ENCODE data around the gene IFNAR2.

The IFNAR2 gene

DNA sequence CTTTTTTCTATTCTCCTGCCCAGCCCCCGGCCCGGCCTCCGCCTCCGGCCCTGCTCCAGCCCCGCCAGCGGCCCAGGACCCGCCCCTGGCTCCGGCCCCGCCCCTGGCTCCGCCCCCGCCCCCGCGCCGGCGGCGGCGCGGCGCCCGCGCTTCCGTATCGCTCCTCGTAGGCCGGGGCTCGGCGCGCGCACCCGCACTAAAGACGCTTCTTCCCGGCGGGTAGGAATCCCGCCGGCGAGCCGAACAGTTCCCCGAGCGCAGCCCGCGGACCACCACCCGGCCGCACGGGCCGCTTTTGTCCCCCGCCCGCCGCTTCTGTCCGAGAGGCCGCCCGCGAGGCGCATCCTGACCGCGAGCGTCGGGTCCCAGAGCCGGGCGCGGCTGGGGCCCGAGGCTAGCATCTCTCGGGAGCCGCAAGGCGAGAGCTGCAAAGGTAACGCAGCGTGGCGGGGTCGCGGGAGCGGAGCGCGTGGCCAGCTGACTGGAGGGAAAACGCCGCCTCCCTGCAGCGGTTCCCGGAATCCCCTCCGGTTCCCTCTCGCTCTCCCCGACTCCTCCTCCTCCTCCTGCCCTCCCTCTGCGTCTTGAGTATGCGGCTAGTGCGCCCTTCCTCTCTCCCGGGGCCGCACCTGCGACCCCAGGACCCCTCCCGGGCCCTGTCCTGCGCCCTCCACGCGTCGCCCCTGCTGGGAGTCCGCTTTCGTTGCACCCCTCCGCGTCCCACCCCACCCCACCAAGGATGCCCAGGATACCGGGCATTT lies at the start of gene IFNAR2:
Gene IFNAR2, plus strand, starts transcription at position 155 of the 761 bp plus-strand sequence. CDS start 11,985 bp downstream, outside the sequence.
- peak; percentile 55 to 76 for DNase-seq (ENCODE audit: low read depth in 1 of 2, low spot score in 1 of 2)

DNA sequence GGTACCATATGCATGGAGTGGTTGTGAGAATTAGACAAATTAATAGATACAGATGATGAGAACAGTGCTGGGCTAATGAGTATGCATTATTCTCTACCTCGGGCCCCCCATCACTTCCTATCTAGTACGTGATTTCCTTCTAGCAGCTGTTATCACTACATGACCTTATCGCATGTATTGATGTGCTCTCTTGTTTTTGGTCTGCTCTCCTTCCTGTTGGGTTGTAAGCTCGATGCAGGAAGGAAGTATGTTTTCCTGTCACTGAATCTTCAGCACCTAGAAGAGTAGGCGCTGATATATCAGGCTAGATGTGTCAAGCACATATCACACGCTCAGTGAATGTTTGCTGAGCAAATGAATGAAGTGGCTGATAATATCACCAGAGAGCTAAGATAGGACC lies 43.9 kb upstream of the IFNAR2 start:
- no peak for DNase-seq (ENCODE audit: low read depth in 1 of 2, low spot score in 1 of 2)

DNA sequence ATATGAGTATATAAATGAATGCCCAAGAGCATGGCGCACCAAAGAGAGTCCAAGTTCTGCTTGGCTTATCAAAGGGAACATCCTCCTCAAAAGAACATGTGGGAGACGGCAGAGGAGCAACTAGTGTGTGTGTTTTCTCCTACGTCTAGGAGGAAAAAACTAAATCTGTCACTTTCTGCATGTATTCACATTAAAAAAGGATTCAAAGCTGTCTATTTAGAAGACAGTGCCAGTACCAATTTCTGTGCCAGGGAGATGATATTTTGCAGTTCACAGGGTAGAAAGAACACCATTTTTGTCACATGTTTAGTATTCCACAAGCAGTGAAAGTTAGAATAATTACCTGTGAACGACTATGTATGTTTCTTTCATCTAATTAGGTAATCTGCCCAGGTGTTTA lies 42.5 kb upstream of the IFNAR2 start:
- no peak for DNase-seq (ENCODE audit: low read depth in 1 of 2, low spot score in 1 of 2)

DNA sequence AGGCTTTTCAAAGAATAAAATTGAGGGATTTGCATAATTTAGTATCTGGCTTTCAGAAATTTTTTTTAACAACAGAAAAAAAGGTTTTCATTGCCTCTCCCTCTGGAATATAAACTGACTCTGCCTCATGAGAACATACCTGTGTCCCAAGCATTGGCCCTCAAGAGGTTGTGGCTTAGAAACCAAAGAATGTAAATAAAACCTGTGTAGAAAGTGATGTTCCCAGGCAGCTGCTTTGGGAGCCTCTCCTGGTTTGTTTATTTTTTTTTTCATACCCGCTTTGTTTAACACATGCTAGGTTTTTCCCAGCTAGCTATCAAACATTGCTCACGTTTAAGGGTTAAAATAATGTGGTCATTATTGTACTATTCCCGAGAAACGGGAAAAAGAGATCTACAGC lies 40.5 kb upstream of the IFNAR2 start:
- no peak for DNase-seq (ENCODE audit: low read depth in 1 of 2, low spot score in 1 of 2)

DNA sequence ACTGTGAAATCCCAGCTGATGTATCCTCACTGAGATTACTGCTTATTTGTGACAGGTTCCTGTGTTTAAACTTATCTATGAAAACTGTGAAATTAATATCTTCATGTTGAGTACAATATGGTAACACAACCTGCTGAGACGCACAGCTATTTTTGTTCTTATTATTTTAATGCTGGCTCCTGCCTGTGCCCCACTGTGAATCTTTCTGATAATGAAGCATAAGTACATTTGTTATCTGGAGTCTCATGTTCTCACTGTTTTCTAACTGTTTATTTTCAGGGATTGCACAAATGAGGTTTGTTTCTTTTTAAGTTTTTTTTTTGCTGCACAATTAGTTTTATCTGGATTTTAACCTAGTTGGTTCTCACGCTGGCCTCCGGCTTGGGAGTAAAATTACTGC lies 39.9 kb upstream of the IFNAR2 start:
- DNase-seq (ENCODE audit: low read depth in 1 of 2, low spot score in 1 of 2) = no peak

DNA sequence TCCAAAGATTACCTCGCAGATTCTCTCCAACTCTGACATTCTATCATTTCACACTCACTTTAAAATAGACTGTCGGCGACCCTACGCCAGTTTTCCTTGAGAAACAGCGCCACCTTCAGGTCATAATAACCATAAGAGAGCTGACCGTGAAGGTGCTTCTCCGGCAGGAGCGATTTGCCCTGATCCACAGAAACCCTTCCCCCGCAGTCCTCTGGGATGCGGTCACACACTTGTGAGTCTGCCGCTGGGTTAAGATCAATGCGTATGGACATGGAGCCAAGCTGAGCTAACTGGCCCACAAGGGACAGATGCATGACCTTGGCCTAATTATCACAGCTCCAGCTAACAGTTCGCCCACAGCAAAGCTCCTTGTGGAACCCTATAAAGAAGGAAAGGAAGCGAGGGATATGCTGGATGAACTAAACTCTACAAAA lies 32.8 kb upstream of the IFNAR2 start:
- DNase-seq (ENCODE audit: low read depth in 1 of 2, low spot score in 1 of 2) = peak in 1 of 2 donors; percentile 17

DNA sequence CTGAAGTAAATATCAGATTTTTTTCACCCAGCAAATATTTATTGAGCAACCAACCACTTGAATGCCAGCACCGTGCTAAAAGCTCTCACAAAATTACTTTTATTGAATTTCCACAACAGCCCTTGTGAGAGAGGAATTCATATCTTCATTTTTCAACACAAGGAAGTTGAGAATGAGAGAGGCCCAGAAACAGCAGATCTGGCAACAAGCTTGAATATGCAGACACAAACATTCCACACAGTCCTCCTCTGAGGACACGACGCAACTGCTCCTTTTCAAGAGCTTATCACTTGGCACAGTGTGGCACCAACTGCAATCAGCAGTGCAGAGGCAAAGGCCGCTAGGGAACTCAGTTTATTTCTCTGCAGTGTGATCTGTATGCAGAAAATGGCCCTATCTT lies 32.2 kb upstream of the IFNAR2 start:
- no peak for DNase-seq (ENCODE audit: low read depth in 1 of 2, low spot score in 1 of 2)

DNA sequence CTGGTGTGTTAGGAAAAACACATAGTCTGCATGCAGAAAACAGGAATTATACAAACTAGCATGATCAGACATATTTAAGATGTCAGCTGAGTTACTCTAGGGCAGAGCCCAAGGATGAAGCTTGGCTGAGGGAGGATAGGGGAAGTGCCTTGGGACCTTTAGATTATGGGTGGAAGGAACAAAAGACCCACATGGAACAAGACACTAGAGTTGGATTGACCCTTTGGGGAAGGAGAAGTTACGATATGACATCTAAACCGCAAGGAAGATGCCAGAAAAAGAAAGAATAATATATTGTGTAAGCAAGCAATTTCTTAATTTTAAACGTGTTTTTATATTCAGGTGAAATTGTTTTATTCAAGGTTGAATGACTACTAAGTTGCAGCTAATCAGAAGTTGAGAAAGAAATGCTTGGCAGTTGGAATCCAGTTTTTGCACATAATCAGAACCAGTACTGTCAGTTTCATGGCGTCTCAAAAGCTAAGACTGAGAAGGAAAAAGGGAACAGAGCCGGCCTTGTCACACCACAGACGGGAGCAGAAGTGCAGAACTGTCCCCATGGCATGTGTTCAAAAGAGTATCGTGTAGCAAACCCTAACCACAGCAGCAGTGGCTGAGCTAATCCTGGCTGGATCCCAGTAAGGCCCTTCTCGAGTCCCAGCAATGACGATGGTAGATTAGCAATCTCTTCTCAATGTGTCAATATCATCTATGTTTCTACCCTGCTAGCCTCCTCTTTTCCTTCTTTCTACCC lies 31.2 kb upstream of the IFNAR2 start:
- DNase-seq (ENCODE audit: low read depth in 1 of 2, low spot score in 1 of 2) = no peak

DNA sequence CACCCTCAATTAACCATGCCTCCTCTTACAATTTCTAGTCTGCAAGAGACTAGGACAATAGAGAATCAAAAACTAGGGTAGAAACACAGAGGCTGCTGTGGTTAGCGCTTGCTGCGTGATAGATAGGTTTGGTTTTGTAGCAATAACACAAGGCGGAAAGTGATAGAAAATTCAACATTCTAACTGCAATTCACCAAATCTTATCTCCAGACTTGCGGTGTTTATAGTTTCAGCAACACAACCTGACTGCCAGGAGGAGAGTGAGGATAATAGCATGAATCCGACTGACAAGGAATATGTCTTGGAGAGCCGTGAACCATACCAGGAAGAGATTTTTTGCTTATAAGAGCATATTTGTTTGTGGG lies 30.7 kb upstream of the IFNAR2 start:
- DNase-seq (ENCODE audit: low read depth in 1 of 2, low spot score in 1 of 2) = no peak

DNA sequence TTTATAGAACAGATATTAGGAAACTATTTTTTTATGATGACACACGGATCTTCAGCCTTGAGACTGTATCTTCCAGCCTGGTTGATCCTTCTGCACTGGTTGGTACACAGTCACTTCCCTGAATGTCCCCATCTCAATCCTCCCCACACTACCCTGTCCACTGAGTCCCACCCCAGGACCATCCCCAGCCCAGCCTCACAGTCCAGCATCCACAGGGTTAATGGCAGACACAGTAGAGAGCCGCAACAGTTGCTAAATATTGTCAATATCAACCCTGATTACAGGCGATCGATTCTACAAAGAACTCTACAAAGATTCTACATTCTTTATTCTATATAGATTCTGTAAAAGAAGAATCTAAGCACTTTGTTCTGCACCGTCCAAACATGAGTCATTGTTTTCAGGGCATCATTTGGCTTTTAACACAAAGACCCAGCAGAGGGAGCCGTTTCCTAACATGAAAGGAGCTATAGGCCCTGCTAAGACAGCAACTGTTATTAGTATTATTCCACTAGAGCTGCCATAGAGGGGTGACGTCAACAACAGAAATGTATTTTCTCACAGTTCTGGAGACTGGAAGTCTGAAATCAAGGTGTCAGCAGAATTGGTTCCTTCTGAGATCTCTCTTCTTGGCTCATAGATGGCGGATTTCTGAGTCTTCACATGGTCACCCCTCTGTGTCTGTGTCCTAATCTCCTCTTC lies 30.1 kb upstream of the IFNAR2 start:
- peak; percentile 30 to 59 for DNase-seq (ENCODE audit: low read depth in 1 of 2, low spot score in 1 of 2)

DNA sequence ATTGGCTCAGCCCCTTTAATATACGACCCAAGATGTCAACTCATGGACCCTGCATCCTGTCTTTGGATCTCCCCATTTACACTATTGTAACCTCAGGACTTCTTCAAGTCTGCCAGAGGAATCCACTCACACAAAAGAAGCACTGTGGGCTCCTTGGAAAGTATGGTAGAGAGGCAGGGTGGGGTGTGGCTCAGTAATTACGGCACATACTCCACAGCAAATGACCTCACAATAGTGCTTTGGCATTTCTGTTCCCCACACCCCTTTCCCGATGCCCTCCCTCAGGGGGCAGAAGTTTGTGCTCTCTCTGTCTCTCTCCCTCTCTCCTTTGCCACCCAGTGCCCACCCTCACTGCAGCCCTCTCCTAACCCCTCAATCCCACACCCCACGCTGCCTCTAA lies 27.8 kb upstream of the IFNAR2 start:
- no peak for DNase-seq (ENCODE audit: low read depth in 1 of 2, low spot score in 1 of 2)

DNA sequence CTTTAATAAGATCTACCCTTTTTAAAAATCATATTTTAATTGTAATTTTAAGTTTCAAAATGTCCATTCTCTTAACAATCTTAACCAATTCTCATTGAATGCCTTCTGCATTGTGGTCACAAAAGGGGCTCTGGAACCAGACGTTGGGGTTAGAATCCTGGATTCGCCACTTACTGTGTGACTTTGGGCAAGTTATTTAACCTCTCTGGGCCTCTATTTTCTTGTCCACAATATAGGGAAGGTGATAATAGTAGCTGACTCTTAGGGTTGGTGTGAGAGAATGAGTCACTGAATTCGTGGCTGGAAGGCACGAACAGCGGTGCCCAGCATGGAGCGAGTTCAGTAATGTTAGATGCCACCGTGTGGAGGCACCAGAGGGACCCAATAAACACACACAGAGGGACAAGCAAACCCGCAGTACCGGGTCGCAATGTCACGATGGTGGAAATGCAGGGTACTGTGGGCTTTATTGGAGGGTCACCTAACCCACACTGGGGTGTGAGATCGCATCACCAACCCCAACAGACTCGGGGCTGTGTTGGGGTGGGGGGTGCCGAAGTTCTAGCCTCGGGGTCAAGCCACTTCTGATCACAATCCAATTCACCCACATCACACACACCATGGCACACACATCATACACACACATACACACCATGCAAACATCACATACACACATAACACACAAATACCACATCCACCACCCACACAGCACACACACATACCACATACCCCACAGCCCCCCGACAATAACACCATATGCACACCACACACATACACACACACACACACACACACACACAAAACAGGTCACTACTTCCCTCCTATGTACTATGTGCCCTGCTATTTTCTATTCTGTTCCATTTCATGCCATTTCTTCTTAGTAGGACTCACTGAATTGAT lies 27.0 kb upstream of the IFNAR2 start:
- no peak for DNase-seq (ENCODE audit: low read depth in 1 of 2, low spot score in 1 of 2)

DNA sequence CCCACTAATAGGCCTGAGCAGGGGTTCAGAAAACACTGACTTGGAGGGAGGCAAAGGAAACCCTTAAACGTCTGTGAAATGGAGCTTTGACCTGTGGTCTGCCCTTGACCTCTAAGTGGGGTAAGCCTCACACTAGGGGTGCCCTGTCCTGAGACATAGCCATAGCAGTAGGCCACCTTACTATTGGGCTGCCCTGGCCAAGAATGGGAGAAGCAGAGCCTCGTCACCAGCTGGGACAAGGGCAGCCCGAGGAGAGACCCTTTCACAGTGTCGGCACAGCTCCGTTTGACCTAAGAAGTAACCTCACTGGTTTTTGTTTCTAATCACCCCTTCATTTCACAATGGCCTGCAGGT lies 26.4 kb upstream of the IFNAR2 start:
- no peak for DNase-seq (ENCODE audit: low read depth in 1 of 2, low spot score in 1 of 2)

DNA sequence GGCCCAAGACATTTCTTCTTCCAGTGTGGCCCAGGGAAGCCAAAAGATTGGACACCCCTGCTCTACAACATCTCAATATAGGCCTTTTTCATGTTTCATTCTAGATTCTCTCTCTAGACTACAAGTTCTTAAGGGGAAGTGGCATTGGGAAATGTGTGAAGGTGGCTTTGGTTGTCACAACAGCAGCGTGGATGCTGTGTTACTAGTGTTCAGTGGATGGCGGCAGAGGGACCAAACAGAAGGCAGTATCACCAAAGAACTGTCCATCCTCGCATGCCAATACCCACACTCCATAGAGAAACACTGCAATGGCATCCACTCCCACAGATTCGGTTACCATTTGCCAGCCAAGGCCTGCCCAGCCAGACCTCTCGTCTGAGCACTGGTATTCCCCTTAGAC lies 24.3 kb upstream of the IFNAR2 start:
- no peak for DNase-seq (ENCODE audit: low read depth in 1 of 2, low spot score in 1 of 2)

DNA sequence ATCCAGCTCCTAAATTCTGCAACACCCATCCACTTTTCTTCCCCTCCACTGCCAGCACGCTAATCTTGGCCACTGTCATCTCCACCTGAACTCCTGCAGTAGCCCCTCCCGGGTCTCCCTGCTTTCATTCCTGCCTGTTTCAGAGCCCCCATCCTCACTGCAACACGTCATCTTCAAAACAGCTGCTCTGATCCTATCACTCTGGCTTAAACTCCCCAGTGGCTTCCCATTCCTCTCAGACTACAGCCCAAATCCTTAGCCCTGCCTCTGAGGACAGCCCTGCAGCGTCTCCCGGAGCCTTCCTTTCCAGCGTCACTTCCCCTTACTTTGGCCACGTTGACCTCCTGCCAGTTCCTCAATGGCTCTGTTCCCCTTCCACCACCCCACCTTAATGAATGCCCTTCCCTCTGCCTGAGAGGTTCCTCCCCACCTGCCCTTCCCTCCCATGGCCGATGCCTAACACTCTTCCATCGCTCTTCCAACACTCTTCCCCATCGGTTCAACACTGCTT lies 22.9 kb upstream of the IFNAR2 start:
- DNase-seq (ENCODE audit: low read depth in 1 of 2, low spot score in 1 of 2) = no peak

DNA sequence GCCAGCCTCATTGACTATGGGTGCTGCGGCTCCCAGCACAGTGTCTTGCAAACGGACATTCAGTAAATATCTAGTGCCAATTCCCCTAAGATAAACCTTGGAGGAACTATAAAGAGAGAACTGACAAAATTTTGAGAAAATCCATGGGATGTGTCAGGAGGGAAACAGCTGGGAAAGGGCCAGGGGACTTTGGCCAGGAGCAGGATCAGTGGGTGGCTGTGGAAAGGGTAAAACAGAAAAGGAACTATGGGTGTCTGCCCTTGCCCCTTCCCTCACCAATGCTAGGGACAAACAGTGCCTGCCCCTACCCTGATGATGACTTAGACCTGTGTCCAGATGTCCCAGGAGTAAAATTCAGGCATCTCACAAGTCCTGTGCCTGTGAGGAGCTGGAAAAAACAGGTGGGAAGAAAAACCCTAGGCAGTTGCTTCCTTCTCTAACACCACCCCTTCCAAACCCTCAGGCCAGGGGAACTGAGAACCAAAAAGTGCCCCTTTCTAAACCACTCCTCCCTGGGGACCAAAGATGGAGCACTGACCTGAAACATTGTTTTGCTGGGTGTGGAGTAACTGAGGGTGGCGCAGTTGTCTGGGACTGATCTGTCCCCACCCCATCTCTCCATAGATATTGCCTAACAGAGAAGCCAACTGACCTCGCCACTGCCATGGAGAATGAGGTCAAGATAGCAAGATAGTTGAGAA lies 22.1 kb upstream of the IFNAR2 start:
- no peak for DNase-seq (ENCODE audit: low read depth in 1 of 2, low spot score in 1 of 2)

DNA sequence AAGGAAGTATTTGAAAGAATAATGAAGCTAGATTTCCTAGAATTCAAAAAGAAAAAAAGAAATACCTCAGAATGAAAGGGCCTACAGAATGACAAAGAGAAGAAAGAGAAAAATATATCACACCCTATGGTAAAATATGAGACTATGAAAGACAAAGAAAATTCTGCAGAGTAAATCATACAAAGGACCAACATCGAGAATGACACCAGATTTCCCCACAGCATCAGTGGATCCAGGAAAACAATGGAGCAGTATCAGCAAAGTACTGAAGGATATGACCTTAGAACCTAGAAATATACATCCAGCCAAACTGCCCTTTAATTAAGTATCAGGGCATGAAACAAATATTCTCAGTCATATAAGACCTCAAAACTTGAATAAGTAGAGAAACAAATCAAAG lies 21.2 kb upstream of the IFNAR2 start:
- DNase-seq (ENCODE audit: low read depth in 1 of 2, low spot score in 1 of 2) = no peak

DNA sequence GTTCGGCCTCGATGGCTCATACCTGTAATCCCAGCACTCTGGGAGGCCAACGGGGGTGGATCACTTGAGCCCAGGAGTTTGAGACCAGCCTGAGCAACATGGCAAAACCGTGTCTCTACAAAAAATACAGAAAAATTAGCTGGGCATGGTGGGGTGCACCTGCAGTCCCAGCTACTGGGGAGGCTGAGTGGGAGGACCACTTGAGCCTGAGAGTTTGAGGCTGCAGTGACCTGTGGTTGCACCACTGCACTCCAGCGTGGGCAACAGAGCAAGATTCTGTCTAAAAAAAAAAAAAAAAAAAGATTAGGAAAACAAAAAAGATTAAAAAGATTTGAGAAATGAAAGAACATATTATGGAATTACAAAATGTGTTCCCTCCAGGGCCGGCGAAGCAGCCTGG lies 18.4 kb upstream of the IFNAR2 start:
- DNase-seq (ENCODE audit: low read depth in 1 of 2, low spot score in 1 of 2) = no peak

DNA sequence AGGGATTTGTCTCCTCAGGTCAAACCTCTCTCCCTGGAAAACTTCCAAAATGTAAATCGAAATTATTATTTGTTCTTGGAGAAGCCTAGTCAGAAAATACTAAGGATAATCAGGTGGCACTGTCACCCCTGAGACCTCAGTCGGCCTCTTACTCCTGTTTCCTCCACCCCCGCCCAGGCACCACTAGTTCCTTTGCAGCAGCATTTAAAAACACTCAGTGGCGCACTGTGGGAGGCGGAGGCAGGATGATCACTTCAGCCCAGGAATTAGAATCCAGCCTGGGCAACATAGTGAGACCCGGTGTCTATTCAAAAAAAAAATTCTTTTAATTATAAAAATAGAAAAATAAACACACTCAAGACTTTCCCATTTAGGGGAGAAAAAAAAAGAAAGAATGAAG lies 18.0 kb upstream of the IFNAR2 start:
- DNase-seq (ENCODE audit: low read depth in 1 of 2, low spot score in 1 of 2) = no peak

DNA sequence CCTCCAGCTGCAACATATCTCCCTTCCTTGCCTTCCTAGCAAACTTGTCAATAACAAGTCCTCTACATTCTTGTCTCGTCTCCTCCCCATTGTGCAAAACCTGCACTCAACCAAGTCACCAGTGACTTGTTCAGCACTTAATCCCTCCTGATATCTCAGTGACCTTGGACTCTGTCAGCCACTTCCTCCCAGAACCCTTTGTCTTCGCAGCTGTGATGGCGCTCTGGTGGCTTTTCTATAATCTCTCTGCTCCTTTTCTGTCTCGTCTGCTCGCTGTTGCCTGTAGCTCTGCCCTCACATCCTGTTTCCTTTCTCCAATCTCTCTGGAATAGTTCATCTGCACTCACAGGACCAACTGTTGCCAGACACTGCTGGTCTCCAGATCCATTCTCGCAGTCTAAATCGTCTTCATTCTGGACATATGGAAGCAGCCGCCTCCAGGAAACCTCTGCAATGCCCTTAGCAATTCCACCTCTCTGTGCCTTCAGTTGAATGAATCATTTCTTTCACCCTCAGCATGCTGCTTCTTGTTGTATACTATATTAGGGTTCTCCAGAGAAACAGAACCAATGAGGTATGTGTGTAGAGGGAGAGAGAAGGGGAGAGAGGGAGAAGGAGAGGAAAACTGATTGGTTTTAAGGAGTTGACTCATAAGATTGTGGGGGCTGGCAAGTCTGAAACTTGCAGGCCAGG lies 17.4 kb upstream of the IFNAR2 start:
- DNase-seq (ENCODE audit: low read depth in 1 of 2, low spot score in 1 of 2) = no peak
